Left renal cortex interstitium (tissue), 4 donors: ENCODE data around the gene ZNF616. TPM values are rescaled to one million over a fixed set of nuclear protein-coding genes. Genes with fewer than 3 reads are reported as not detected.
"Not testable (repeated sequence)": the region's sequence is repeated elsewhere in the genome, so short reads cannot be mapped to it uniquely, and the experiment has no call there.

Source experiments
- DNase-seq, 4 donors: peaks; one replicate each; pipeline ENCODE4 v3.0.0-alpha.2; 2013; ENCODE audit warnings: low read depth in 4 of 4, low spot score in 2 of 4, missing footprints in 1 of 4
- polyA plus RNA-seq, 4 donors: library from polyadenylated mRNA; unstranded; fragments of 120-200 nt; gene quantifications; one replicate each; pipeline ENCODE4 v1.2.1, GENCODE V29; 2013; ENCODE audit not compliant: insufficient read length in 4 of 4

The ZNF616 gene
- polyA plus RNA-seq, 4 donors: 16.6 to 19.4 (median 18.7) TPM

- DNase-seq: no peak
Measured at GRCh38 chr19:52112624-52113023, 27.1 kb downstream of the ZNF616 start.

GRCh38 chr19:52110780-52111179, 29.0 kb downstream of the ZNF616 start:
- DNase-seq: no peak

GRCh38 chr19:52102782-52103181, 37.0 kb downstream of the ZNF616 start:
- DNase-seq: no peak

GRCh38 chr19:52101866-52102562, 37.7 kb downstream of the ZNF616 start:
- DNase-seq: no peak

GRCh38 chr19:52099497-52100138, 40.1 kb downstream of the ZNF616 start:
- no peak for DNase-seq

- DNase-seq: not testable (repeated sequence)
Measured at GRCh38 chr19:52096416-52096815, 43.3 kb downstream of the ZNF616 start.

GRCh38 chr19:52095172-52096014, 44.3 kb downstream of the ZNF616 start, which contains the start of gene ZNF841:
Gene ZNF841 (minus strand): TSS chr19:52095765. CDS start chr19:52084801, 10,964 bp downstream.
- peak; percentile 63 to 85 (median 71) for DNase-seq

GRCh38 chr19:52094526-52095130, 45.1 kb downstream of the ZNF616 start:
- DNase-seq: no peak

- DNase-seq: no peak
Measured at GRCh38 chr19:52086481-52086880, 53.3 kb downstream of the ZNF616 start.

- no peak for DNase-seq
Measured at GRCh38 chr19:52070496-52070895, 69.2 kb downstream of the ZNF616 start.

GRCh38 chr19:52069653-52070052, 70.1 kb downstream of the ZNF616 start:
- no peak for DNase-seq

- no peak for DNase-seq
Measured at GRCh38 chr19:52066258-52066863, 73.4 kb downstream of the ZNF616 start.

GRCh38 chr19:52065399-52065798, 74.3 kb downstream of the ZNF616 start:
- no peak for DNase-seq

Other genes starting within 250 kb of the ZNF616 start
- 10 to 100 TPM; 25.1 to 29.2 (median 27.9) TPM for gene ZNF649, start 234.9 kb downstream of the ZNF616 start, polyA plus RNA-seq
- 10 to 100 TPM; 13.4 to 16.0 (median 14.4) TPM for gene ZNF613, start 212.5 kb downstream of the ZNF616 start, polyA plus RNA-seq
- 10 to 100 TPM; 15.2 to 22.5 (median 19.9) TPM for gene ZNF350, start 153.1 kb downstream of the ZNF616 start, polyA plus RNA-seq
- 10 to 100 TPM; 14.6 to 20.1 (median 19.1) TPM for gene ZNF615, start 131.7 kb downstream of the ZNF616 start, polyA plus RNA-seq
- gene ZNF614, start 111.6 kb downstream of the ZNF616 start, polyA plus RNA-seq: 10 to 100 TPM; 15.4 to 19.1 (median 17.4) TPM
- 10 to 100 TPM; 20.4 to 27.6 (median 24.0) TPM for gene ZNF432, start 91.1 kb downstream of the ZNF616 start, polyA plus RNA-seq
- 10 to 100 TPM; 11.2 to 30.4 (median 18.3) TPM for gene ZNF841, start 44.2 kb downstream of the ZNF616 start, polyA plus RNA-seq
- 10 to 100 TPM; 13.2 to 23.9 (median 17.7) TPM for gene ZNF836, start 31.7 kb upstream of the ZNF616 start, polyA plus RNA-seq
- 100 to 1,000 TPM; 408 to 548 (median 464) TPM for gene PPP2R1A, start 50.1 kb upstream of the ZNF616 start, polyA plus RNA-seq
- gene ZNF766, start 129.6 kb upstream of the ZNF616 start, polyA plus RNA-seq: 10 to 100 TPM; 15.2 to 21.6 (median 19.3) TPM
- 10 to 100 TPM; 14.1 to 19.0 (median 17.4) TPM for gene ZNF480, start 157.2 kb upstream of the ZNF616 start, polyA plus RNA-seq
- gene ZNF610, start 196.3 kb upstream of the ZNF616 start, polyA plus RNA-seq: 10 to 100 TPM; 10.5 to 12.9 (median 11.8) TPM
- 10 to 100 TPM; 19.1 to 28.4 (median 23.0) TPM for gene ZNF880, start 230.0 kb upstream of the ZNF616 start, polyA plus RNA-seq